ENCODE data around the gene ZFP57. TPM values are rescaled to one million over a fixed set of nuclear protein-coding genes. Genes with fewer than 3 reads are reported as not detected.
"Not testable (repeated sequence)": the region's sequence is repeated elsewhere in the genome, so short reads cannot be mapped to it uniquely, and the experiment has no call there.

ZFP57 gene
- total and polyA plus RNA-seq, 5 donors = 0.32 to 1.8 (median 0.48) TPM

DNA sequence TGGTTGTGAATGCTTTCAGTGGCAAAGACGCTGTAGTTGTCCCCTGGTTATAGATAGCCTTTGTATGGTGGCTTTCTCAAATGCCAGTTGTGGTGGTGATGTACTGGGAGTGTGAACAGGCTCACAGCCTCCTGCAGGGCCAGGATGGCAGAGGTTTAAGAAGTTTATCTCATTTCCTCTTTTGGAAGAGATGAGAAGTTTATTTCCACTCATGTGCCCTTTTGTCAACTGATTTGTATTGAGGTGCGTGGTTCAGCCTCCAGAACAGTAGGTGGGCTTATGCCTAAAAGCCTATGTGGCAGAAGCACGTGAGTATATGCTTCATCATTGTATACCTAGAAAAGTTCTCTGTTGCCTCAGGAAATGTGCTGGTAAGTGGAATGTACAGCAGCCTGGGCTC lies 13.7 kb upstream of the ZFP57 start:
- ATAC-seq (no peak), DNase-seq (no peak)
- Histone ChIP-seq H3K9me3 (ENCODE audit: control insufficient read depth, low read length) (no peaks in the 10 kb centered on the region), H3K4me3 (ENCODE audit: low read length) (no peak overlapping the region), H3K4me1 (ENCODE audit: control insufficient read depth, insufficient read depth, low read length) (no peaks in the 10 kb centered on the region), H3K27ac (ENCODE audit: low read length) (no peak overlapping the region), H3K27me3 (ENCODE audit: control insufficient read depth, insufficient read depth) (no peaks in the 10 kb centered on the region)
- intact Hi-C loops (cut with DNase I) = no loop called here
- 64% methylated on average over 3 of the region's 3 CpGs for WGBS

DNA sequence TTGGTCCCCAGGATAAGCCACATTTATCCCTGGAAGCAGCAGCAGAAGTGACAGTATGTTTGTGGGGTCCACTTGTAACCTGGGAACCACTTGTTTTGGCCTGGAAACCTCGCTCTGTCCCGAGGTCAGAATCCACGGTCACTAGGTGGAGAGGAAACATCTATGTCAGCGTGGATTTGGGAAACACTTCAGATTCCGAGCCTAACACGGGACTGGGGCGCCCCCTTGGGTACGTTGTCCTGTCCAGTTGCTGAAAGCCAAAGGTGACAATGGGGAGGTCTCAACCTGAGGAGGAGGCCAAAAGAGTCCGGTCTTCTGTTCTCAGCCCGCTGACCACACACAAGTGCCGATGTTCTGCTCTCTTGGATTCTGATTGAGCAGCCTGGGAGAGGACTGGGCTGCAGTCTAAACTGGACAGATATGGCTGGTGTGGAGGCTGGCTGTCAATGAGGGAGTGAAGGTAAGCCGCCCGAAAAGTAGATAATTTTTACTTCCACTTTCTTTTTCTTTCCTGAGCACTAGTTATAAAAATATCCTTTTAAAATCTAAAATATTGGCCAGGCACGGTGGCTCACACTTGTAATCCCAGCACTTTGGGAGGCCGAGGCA lies 4.9 kb upstream of the ZFP57 start:
- intact Hi-C loops (cut with DNase I) = loop anchor here in 1 of 4 donors (5.0 kb wide), 1 partner anchor 34 kb away; no protein-coding TSS in a partner anchor
- peak; percentile 24 to 75 (median 75) for DNase-seq
- Histone ChIP-seq H3K27ac (ENCODE audit: low read length) (no peak overlapping the region), H3K4me1 (ENCODE audit: control insufficient read depth, insufficient read depth, low read length) (no peaks in the 10 kb centered on the region), H3K4me3 (ENCODE audit: low read length) (no peak overlapping the region), H3K9me3 (ENCODE audit: control insufficient read depth, low read length) (no peaks in the 10 kb centered on the region), H3K27me3 (ENCODE audit: control insufficient read depth, insufficient read depth) (no peaks in the 10 kb centered on the region)
- 53% methylated on average over 15 of the region's 15 CpGs for WGBS
- peak; percentile 49 to 61 for ATAC-seq

DNA sequence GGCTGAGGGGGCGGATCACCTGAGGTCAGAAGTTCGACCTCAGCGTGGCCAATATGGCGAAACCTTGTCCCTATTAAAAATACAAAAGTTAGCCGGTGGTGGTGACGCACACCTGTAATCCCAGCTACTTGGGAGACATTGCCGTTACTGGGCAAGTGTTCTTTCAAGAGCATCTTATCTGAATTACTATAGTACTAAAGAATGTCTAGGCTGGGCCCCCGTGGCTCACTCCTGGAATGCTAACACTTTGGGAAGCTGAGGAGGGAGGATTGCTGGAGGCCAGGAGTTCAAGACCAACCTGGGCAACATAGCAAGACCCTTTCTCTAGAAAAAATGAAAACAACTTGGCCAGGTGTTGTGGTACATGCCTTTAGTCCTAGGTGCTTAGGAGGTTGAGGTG lies 859 bp upstream of the ZFP57 start:
- Histone ChIP-seq H3K27ac (ENCODE audit: low read length) (no peak overlapping the region), H3K27me3 (ENCODE audit: control insufficient read depth, insufficient read depth) (no peaks in the 10 kb centered on the region), H3K9me3 (ENCODE audit: control insufficient read depth, low read length) (no peaks in the 10 kb centered on the region), H3K4me1 (ENCODE audit: control insufficient read depth, insufficient read depth, low read length) (no peaks in the 10 kb centered on the region), H3K4me3 (ENCODE audit: low read length) (no peak overlapping the region)
- WGBS = 88% methylated on average over 8 of the region's 8 CpGs
- DNase-seq = no peak
- ATAC-seq = no peak
- intact Hi-C loops (cut with DNase I) = no loop called here

DNA sequence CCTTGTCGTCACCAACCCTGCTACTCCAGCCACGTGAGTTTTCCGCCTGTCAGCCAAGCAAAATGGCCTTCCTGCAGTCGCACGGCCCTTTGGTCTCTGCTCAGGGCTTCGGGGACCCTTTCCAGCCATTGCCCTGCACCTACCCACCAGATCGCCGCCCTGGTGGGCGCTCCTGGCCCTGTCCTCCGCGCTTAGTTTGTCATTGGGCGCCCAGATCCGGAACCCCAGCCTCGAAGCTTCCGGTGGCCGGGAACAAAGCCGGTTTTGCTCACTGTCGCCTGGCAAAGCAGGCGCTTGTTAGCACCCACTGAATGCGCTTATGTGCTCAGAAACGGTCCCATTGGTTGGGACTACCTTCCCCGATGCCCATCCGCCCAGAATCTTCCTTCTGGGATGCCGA lies 536 bp downstream of the ZFP57 start:
- Histone ChIP-seq H3K4me1 (ENCODE audit: control insufficient read depth, insufficient read depth, low read length) (no peaks in the 10 kb centered on the region), H3K27me3 (ENCODE audit: control insufficient read depth, insufficient read depth) (no peaks in the 10 kb centered on the region), H3K9me3 (ENCODE audit: control insufficient read depth, low read length) (no peaks in the 10 kb centered on the region), H3K4me3 (ENCODE audit: low read length) (no peak overlapping the region), H3K27ac (ENCODE audit: low read length) (no peak overlapping the region)
- no peak for ATAC-seq
- intact Hi-C loops (cut with DNase I) = no loop called here
- WGBS = 90% methylated on average over 24 of the region's 24 CpGs
- DNase-seq = no peak

DNA sequence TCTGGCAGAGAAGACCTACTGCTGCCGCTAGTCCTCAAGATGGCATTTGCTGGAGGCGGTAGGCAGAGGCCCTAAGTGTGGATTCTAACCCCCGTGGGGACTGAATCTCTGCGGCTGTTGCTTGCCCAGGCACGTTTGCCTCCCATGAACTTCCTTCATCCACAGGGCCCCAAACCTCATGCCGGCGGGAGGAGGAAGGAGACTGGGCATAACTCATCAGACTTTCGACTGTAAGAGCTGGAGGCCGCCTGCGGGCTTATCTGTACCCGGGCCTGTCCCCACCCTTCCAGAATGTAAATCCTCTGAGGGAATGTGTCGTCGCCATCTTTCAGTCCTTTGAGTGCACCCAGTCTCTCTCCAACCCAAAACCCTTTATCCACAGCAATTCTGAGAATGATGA lies 990 bp downstream of the ZFP57 start:
- no peak for ATAC-seq
- intact Hi-C loops (cut with DNase I) = no loop called here
- no peaks in the 10 kb centered on the region for H3K27me3 ChIP-seq (ENCODE audit: control insufficient read depth, insufficient read depth)
- no peak overlapping the region for H3K4me3 ChIP-seq (ENCODE audit: low read length)
- H3K27ac ChIP-seq (ENCODE audit: low read length) = no peak overlapping the region
- 69% methylated on average over 13 of the region's 13 CpGs for whole genome bisulfite sequencing
- no peaks in the 10 kb centered on the region for H3K9me3 ChIP-seq (ENCODE audit: control insufficient read depth, low read length)
- DNase-seq = no peak
- H3K4me1 ChIP-seq (ENCODE audit: control insufficient read depth, insufficient read depth, low read length) = no peaks in the 10 kb centered on the region

DNA sequence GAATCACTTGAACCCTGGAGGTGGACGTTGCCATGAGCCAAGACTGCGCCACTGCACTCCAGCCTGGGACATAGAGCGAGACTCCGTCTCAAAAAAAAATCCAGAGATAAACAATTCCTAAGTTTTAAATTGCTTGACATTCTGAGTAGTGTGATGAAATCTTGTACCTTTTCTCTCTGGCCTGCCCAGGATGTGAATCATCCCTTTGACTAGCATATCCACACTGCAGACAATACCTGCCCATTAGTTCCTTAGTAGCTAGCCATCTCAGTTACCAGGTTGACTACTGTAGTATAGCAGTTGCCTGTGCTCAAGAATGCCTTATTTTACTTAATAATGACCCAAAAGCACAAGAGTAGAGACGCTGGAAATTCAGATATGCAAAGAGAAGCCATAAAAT lies 2.8 kb downstream of the ZFP57 start:
- no peaks in the 10 kb centered on the region for H3K27me3 ChIP-seq (ENCODE audit: control insufficient read depth, insufficient read depth)
- no peak overlapping the region for H3K4me3 ChIP-seq (ENCODE audit: low read length)
- intact Hi-C loops (cut with DNase I) = no loop called here
- no peaks in the 10 kb centered on the region for H3K9me3 ChIP-seq (ENCODE audit: control insufficient read depth, low read length)
- ATAC-seq (no peak), DNase-seq (no peak)
- H3K4me1 ChIP-seq (ENCODE audit: control insufficient read depth, insufficient read depth, low read length) = no peaks in the 10 kb centered on the region
- H3K27ac ChIP-seq (ENCODE audit: low read length) = no peak overlapping the region
- 89% methylated on average over 5 of the region's 5 CpGs for WGBS

DNA sequence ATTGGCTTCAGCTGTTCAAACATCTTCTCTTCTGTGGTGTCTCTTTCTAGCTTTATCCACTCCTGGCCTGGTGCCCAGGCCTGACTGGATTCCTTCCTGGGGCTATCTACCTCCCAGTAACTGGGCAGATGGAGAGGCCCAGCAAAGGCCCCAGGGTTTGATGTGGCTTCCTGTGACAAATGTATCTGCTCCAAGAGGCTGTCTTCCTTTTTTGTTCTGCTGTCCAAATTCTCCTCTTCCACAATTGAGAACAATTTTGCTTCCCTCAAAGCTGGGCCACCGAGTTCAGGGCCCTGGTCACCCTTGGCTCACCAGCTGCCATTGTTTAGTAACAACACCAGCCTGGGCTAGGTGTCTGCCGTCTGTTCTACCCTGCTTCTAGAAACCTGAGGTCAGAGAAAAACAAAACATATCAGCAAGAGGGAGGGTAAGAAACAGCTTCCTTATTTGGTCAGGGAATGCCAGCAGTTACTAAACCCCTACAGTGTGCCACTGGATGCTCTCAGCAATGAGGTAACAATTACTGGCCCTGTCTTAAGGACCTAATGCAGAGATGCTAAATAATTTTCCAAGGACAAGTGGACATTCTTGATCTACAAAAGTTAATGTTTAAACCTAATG lies 3.9 kb downstream of the ZFP57 start:
- intact Hi-C loops (cut with DNase I) = no loop called here
- no peaks in the 10 kb centered on the region for H3K4me1 ChIP-seq (ENCODE audit: control insufficient read depth, insufficient read depth, low read length)
- H3K27ac ChIP-seq (ENCODE audit: low read length) = no peak overlapping the region
- H3K27me3 ChIP-seq (ENCODE audit: control insufficient read depth, insufficient read depth) = no peaks in the 10 kb centered on the region
- DNase-seq (peak in 1 of 3 donors; percentile 47), ATAC-seq (no peak)
- no peaks in the 10 kb centered on the region for H3K9me3 ChIP-seq (ENCODE audit: control insufficient read depth, low read length)
- WGBS = 27% methylated on average over 2 of the region's 2 CpGs
- no peak overlapping the region for H3K4me3 ChIP-seq (ENCODE audit: low read length)

DNA sequence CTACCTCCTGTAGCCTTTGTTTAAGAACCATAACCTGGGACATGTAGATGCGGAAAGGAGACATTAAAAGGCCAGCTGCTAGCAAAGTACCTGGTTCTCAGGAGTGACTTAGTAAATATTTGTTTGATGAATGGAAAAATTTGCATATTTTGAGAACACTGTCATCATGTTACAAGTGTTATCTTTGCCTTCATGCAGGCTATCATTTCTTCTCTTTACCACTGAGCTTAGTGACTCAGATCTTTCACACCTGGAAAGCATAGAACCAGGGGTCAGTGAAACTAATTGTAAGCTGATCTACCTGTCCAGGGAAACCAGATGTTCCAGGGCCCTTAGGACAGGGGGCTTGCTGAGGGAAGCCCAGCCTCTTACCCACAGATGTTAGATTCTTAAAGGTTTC lies 5.4 kb downstream of the ZFP57 start:
- Histone ChIP-seq H3K27ac (ENCODE audit: low read length) (no peak overlapping the region), H3K4me1 (ENCODE audit: control insufficient read depth, insufficient read depth, low read length) (no peaks in the 10 kb centered on the region), H3K9me3 (ENCODE audit: control insufficient read depth, low read length) (no peaks in the 10 kb centered on the region), H3K4me3 (ENCODE audit: low read length) (no peak overlapping the region), H3K27me3 (ENCODE audit: control insufficient read depth, insufficient read depth) (no peaks in the 10 kb centered on the region)
- WGBS = 94% methylated on average over 1 of the region's 1 CpG
- no peak for ATAC-seq
- intact Hi-C loops (cut with DNase I) = no loop called here
- DNase-seq = no peak

DNA sequence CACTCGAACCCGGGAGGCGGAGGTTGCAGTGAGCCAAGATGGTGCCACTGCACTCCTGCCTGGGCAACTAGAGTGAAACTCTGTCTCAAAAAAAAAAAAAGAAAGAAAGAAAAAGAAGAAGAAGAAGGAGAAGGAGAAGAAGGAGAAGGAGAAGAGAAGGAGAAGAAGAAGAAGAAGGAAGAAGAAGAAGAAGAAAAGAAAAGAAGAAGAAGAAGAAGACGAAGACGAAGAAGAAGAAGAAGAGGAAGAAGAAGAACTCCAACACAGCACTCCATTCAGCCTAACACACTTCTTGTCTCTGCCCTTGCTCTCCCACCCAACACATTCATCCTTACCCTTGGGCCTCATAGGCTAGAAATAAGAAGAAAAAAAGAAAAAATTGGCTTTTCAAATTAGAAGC lies 6.9 kb downstream of the ZFP57 start:
- no peak overlapping the region for H3K27ac ChIP-seq (ENCODE audit: low read length)
- H3K4me3 ChIP-seq (ENCODE audit: low read length) = no peak overlapping the region
- DNase-seq (no peak), ATAC-seq (no peak)
- WGBS = 93% methylated on average over 5 of the region's 5 CpGs
- no peaks in the 10 kb centered on the region for H3K4me1 ChIP-seq (ENCODE audit: control insufficient read depth, insufficient read depth, low read length)
- no peaks in the 10 kb centered on the region for H3K27me3 ChIP-seq (ENCODE audit: control insufficient read depth, insufficient read depth)
- intact Hi-C loops (cut with DNase I) = no loop called here
- H3K9me3 ChIP-seq (ENCODE audit: control insufficient read depth, low read length) = no peaks in the 10 kb centered on the region

DNA sequence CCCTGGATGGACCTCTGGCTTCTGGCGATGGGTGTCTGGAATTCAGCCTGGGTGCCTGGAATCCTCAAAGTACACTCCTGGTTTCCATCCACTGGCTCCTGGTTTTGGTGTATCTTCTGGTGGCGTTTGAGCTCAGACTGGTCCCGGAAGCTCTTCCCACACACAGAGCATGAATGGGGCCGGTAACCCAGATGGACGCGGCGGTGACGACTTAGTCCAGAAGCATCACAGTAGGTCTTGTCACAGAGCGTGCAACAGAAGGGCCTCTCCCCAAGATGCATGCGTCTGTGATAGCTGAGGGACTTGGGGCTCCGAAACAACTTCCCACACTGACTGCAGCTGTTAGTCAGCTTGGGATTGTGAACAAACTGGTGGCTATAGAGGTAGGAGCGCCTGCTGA lies 7.8 kb downstream of the ZFP57 start:
- H3K4me3 ChIP-seq (ENCODE audit: low read length) = no peak overlapping the region
- H3K27ac ChIP-seq (ENCODE audit: low read length) = no peak overlapping the region
- no peaks in the 10 kb centered on the region for H3K27me3 ChIP-seq (ENCODE audit: control insufficient read depth, insufficient read depth)
- DNase-seq (no peak), ATAC-seq (no peak)
- intact Hi-C loops (cut with DNase I) = no loop called here
- H3K4me1 ChIP-seq (ENCODE audit: control insufficient read depth, insufficient read depth, low read length) = no peaks in the 10 kb centered on the region
- no peaks in the 10 kb centered on the region for H3K9me3 ChIP-seq (ENCODE audit: control insufficient read depth, low read length)
- WGBS = 91% methylated on average over 12 of the region's 12 CpGs

DNA sequence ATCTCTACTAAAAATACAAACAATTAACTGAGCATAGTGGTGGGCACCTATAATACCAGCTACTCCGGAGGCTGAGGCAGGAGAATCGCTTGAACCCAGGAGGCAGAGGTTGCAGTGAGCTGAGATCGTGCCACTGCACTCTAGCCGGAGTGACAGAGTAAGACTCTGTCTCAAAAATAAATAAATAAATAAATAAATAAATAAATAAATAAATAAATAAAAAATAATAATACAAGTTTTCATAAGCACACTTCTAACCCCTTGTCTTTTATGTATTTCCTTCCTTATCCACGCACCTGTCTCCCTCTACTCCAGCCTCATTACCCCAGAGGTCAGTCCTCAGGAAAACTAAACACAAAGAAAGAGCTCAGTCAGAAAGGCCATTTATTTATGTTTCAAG lies 8.8 kb downstream of the ZFP57 start:
- ATAC-seq; DNase-seq; H3K4me3 ChIP-seq (ENCODE audit: low read length); H3K9me3 ChIP-seq (ENCODE audit: control insufficient read depth, low read length); H3K27me3 ChIP-seq (ENCODE audit: control insufficient read depth, insufficient read depth); H3K4me1 ChIP-seq (ENCODE audit: control insufficient read depth, insufficient read depth, low read length); H3K27ac ChIP-seq (ENCODE audit: low read length); intact Hi-C loops (cut with DNase I): not testable (repeated sequence)
- 93% methylated on average over 5 of the region's 5 CpGs for WGBS

DNA sequence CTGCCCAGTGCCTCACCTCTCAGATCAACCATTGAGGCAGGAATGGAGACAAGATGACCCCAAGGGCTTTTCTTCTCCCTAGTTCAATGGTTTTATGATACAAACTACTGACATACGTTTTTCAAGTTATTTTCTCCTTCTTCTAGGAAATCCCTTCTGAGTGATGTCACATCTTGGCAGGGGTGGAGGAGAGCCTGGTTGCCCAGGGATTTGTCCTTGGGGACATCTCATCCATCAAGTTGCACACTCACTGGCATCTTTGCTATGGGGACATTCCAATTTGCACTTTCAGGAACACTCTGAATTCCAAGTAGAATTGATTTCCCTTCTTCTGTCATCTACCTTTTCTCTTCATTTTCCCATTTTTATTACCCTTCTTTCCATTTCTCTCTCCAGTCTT lies 9.9 kb downstream of the ZFP57 start:
- intact Hi-C loops (cut with DNase I) = no loop called here
- H3K9me3 ChIP-seq (ENCODE audit: control insufficient read depth, low read length) = no peaks in the 10 kb centered on the region
- no peaks in the 10 kb centered on the region for H3K4me1 ChIP-seq (ENCODE audit: control insufficient read depth, insufficient read depth, low read length)
- H3K27me3 ChIP-seq (ENCODE audit: control insufficient read depth, insufficient read depth) = no peaks in the 10 kb centered on the region
- no peak for DNase-seq
- no peak for ATAC-seq
- 30% methylated on average over 1 of the region's 1 CpG for WGBS
- no peak overlapping the region for H3K4me3 ChIP-seq (ENCODE audit: low read length)
- no peak overlapping the region for H3K27ac ChIP-seq (ENCODE audit: low read length)

Data from right cardiac atrium (tissue), 5 donors.